HL-60 (cell line): ENCODE results near the gene FARS2.

Experiments used
- DNase-seq, 2 experiments: peaks; one replicate each; pipeline ENCODE4 v3.0.0-alpha.2; 2010 to 2020; ENCODE audit warnings: low read depth in 1 of 2, low spot score in 1 of 2
- H3K27ac ChIP-seq: fragments of 250-450 bp; sonication (Bioruptor Pico); replicated peaks from 2 replicates; pipeline ENCODE4 v1.5.1; 2020; ENCODE audit warnings: mild to moderate bottlenecking, moderate library complexity
- H3K27me3 ChIP-seq: fragments of 250-450 bp; sonication (Bioruptor Pico); 2 replicates; pipeline ENCODE4 v1.5.1; 2021; ENCODE audit warnings: mild to moderate bottlenecking, moderate library complexity; ENCODE audit not compliant: insufficient read depth, poor library complexity, severe bottlenecking
- H3K4me3 ChIP-seq: replicated peaks from 2 replicates; pipeline ENCODE4 v1.5.1; 2011; ENCODE audit warnings: mild to moderate bottlenecking, control low read depth, low read length; ENCODE audit not compliant: insufficient read depth
- CTCF ChIP-seq: IDR thresholded peaks from one replicate; pipeline ENCODE4 v1.5.1; 2011; ENCODE audit warnings: low read length, control low read depth, inconsistent platforms; ENCODE audit not compliant: insufficient read depth
- GABPA ChIP-seq: IDR thresholded peaks from 2 replicates; pipeline ENCODE4 v1.6.1; 2012; ENCODE audit warnings: low read depth
- POLR2AphosphoS5 ChIP-seq: IDR thresholded peaks from 2 replicates; pipeline ENCODE4 v1.6.1; 2012; ENCODE audit warnings: low read depth
- REST ChIP-seq: IDR thresholded peaks from 2 replicates; pipeline ENCODE4 v1.6.1; 2012; ENCODE audit warnings: low read depth; ENCODE audit not compliant: insufficient replicate concordance
- SPI1 ChIP-seq: IDR thresholded peaks from 2 replicates; pipeline ENCODE4 v1.6.1; 2012; ENCODE audit warnings: low read depth, mild to moderate bottlenecking, borderline replicate concordance

FARS2 gene

DNA sequence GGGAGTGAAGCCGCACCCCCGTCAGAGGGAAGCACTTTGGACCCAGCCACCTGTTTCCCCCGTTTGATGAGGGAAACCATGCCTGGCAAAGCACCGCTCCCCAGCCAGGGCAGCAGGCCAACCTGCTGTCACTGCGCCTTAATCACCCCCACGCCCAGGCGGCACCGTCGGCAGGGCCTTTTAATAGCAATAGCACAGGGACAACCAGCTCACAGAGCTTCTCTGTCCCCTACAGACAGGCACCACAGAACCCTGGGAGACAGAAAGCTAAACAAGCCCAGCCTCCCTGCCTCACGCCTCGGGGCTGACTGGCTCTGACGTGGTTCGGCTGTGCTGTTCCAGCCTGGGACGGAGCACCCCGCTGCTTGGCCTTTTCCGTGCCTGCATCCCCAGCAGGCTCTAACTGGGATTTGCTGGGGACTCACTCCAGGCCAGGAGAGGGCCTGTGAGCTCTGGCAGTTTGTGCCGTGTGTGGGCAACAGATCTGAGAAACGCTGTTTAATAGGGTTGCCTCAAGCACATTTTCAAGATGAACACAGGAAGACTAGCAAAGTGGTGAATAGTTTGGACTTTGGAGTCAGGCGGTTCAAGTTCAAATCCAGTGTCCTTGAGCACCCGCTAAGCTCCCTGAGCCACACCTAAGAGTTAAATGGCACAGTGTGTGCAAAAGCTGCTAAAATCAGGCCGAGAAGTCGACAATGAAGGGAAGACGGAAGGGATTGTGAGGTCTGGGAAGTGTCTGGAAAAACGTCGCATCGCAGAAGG, 521.7 kb downstream of the FARS2 start:
- no peak overlapping the region for H3K4me3 ChIP-seq
- no peak for DNase-seq
- H3K27me3 ChIP-seq: no peaks in the 10 kb centered on the region
- no peak for TF ChIP-seq POLR2AphosphoS5
- no peak for TF ChIP-seq REST
- no peak for TF ChIP-seq SPI1
- no peak for TF ChIP-seq CTCF
- TF ChIP-seq GABPA: no peak
- no peak overlapping the region for H3K27ac ChIP-seq

DNA sequence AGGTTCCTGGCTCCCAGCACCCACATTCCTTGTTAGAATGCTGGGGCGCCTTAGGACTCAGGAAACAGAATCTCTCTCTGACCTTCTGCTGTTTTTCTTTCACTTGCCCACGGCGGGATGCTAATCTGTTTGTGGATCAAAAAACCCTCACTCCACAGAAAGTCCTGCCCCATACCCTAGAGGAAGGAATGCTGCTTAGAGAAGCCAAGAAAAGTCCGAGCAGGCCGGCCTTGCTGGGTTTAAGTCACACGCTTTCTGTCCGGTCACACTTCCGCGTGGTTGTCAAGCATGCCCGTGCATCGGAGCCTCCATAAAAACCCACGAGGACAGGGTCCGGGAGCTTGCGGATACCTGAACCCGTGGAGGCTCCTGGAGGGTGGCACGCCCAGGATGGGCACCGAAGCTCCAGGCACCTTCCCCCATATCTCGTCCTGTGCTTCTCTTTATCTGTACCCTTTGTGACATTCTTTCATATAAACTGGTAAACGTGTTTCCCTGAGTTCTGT, 522.3 kb downstream of the FARS2 start:
- no peak for DNase-seq
- TF ChIP-seq GABPA (no peak), CTCF (no peak), SPI1 (no peak), REST (no peak), POLR2AphosphoS5 (no peak)
- Histone ChIP-seq H3K27me3 (no peaks in the 10 kb centered on the region), H3K4me3 (no peak overlapping the region), H3K27ac (no peak overlapping the region)

GRCh38 chr6:5785249-5785648, 523.9 kb downstream of the FARS2 start:
- Histone ChIP-seq H3K27ac (no peak overlapping the region), H3K27me3 (no peaks in the 10 kb centered on the region), H3K4me3 (no peak overlapping the region)
- TF ChIP-seq POLR2AphosphoS5: no peak
- TF ChIP-seq GABPA: no peak
- no peak for TF ChIP-seq REST
- no peak for DNase-seq
